HL-60 (cell line): ENCODE data around the gene RPL37.

Experiments
- POLR2AphosphoS5 ChIP-seq: IDR thresholded peaks from 2 replicates; pipeline ENCODE4 v1.6.1; 2012; ENCODE audit warnings: low read depth
- SPI1 ChIP-seq: IDR thresholded peaks from 2 replicates; pipeline ENCODE4 v1.6.1; 2012; ENCODE audit warnings: low read depth, mild to moderate bottlenecking, borderline replicate concordance
- TF ChIP-seq, protein P1 (sequence below): IDR thresholded peaks from one replicate; pipeline ENCODE4 v1.5.1; 2011; ENCODE audit warnings: low read length, control low read depth, inconsistent platforms; ENCODE audit not compliant: insufficient read depth

GRCh38 chr5:40796487-40796889, 38.5 kb downstream of the RPL37 start:
- TF ChIP-seq, protein P1, sequence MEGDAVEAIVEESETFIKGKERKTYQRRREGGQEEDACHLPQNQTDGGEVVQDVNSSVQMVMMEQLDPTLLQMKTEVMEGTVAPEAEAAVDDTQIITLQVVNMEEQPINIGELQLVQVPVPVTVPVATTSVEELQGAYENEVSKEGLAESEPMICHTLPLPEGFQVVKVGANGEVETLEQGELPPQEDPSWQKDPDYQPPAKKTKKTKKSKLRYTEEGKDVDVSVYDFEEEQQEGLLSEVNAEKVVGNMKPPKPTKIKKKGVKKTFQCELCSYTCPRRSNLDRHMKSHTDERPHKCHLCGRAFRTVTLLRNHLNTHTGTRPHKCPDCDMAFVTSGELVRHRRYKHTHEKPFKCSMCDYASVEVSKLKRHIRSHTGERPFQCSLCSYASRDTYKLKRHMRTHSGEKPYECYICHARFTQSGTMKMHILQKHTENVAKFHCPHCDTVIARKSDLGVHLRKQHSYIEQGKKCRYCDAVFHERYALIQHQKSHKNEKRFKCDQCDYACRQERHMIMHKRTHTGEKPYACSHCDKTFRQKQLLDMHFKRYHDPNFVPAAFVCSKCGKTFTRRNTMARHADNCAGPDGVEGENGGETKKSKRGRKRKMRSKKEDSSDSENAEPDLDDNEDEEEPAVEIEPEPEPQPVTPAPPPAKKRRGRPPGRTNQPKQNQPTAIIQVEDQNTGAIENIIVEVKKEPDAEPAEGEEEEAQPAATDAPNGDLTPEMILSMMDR = no peak
- TF ChIP-seq SPI1 (no peak), POLR2AphosphoS5 (no peak)
